SK-N-SH (cell line): ENCODE results near the gene SLAMF8. TPM values are rescaled to one million over a fixed set of nuclear protein-coding genes. Genes with fewer than 3 reads are reported as not detected.

ENCODE experiments used
- CTCF ChIA-PET: fragments of 300-600, 350-600 bp; formaldehyde crosslinking; extraction: SDS; loops from one replicate; lab custom pipeline; 2021; lab: Yijun Ruan, JAX
- POLR2A ChIA-PET: fragments of 350-600 bp; sonication (Branson Sonifier 250); formaldehyde crosslinking; extraction: SDS; loops from one replicate; lab custom pipeline; 2020; ENCODE audit warnings: antibody characterized with exemption, inconsistent platforms; lab: Yijun Ruan, JAX
- DNase-seq: peaks from one replicate; pipeline ENCODE4 v3.0.0; 2012
- H2AFZ ChIP-seq: fragments of 200-600 bp; sonication (generic); 2 replicates; pipeline ENCODE4 v1.8.1; 2016; ENCODE audit warnings: antibody characterized with exemption, mild to moderate bottlenecking, low read depth
- H3F3A ChIP-seq: fragments of 200-600 bp; sonication (generic); replicated peaks from 2 replicates; pipeline ENCODE3; 2016; ENCODE audit warnings: antibody characterized with exemption, mild to moderate bottlenecking; ENCODE audit not compliant: insufficient read depth
- H3K27ac ChIP-seq, 2 experiments: fragments of 200-500 bp in 1 of 2; fragments of 200-600 bp in 1 of 2; sonication (Bioruptor generic) in 1 of 2; sonication (generic), shearing (Covaris generic) in 1 of 2; 2 replicates each; pipeline versions ENCODE4 v1.5.1 to v1.6.1; 2014 to 2016; ENCODE audit warnings: low read depth in 2 of 2, inconsistent platforms in 1 of 2, low read length in 1 of 2, mild to moderate bottlenecking in 1 of 2, mixed read lengths in 1 of 2
- H3K27me3 ChIP-seq: fragments of 200-600 bp; sonication (generic), shearing (Covaris generic); 2 replicates; pipeline ENCODE4 v1.6.1; 2016; ENCODE audit warnings: mixed run types; ENCODE audit not compliant: insufficient read depth
- H3K36me3 ChIP-seq, 2 experiments: fragments of 200-500 bp in 1 of 2; fragments of 200-600 bp in 1 of 2; sonication (Bioruptor generic) in 1 of 2; sonication (generic) in 1 of 2; replicated peaks in 1 of 2; 2 replicates each; pipeline versions ENCODE3 to v1.5.1; 2014 to 2016; ENCODE audit warnings: low read length in 1 of 2, mild to moderate bottlenecking in 1 of 2; ENCODE audit not compliant: insufficient read depth in 2 of 2, control insufficient read depth in 1 of 2
- H3K4me1 ChIP-seq, 2 experiments: fragments of 200-500 bp in 1 of 2; fragments of 200-600 bp in 1 of 2; sonication (Bioruptor generic) in 1 of 2; sonication (generic), shearing (Covaris generic) in 1 of 2; 2 replicates each; pipeline versions ENCODE4 v1.5.1 to v1.6.1; 2014 to 2016; ENCODE audit warnings: low read depth in 1 of 2, low read length in 1 of 2, mixed run types in 1 of 2; ENCODE audit not compliant: insufficient read depth in 2 of 2, control insufficient read depth in 1 of 2
- H3K4me2 ChIP-seq: fragments of 200-600 bp; sonication (generic), shearing (Covaris generic); 2 replicates; pipeline ENCODE4 v1.6.1; 2017; ENCODE audit warnings: mixed run types
- H3K4me3 ChIP-seq, 2 experiments: fragments of 200-500 bp in 1 of 2; fragments of 200-600 bp in 1 of 2; sonication (Bioruptor generic) in 1 of 2; sonication (generic), shearing (Covaris generic) in 1 of 2; 2 replicates each; pipeline versions ENCODE4 v1.5.1 to v1.8.1; 2014 to 2016; ENCODE audit warnings: low read depth in 2 of 2, inconsistent platforms in 1 of 2, low read length in 1 of 2, mild to moderate bottlenecking in 1 of 2, mixed read lengths in 1 of 2, moderate library complexity in 1 of 2
- H3K79me2 ChIP-seq: fragments of 200-600 bp; sonication (generic); 2 replicates; pipeline ENCODE4 v1.8.1; 2017; ENCODE audit warnings: mild to moderate bottlenecking; ENCODE audit not compliant: insufficient read depth
- H3K9ac ChIP-seq: fragments of 200-600 bp; sonication (generic); 2 replicates; pipeline ENCODE4 v1.6.1; 2017; ENCODE audit warnings: mixed run types
- H3K9me2 ChIP-seq: fragments of 200-600 bp; sonication (generic); 2 replicates; pipeline ENCODE4 v1.6.1; 2017; ENCODE audit warnings: mixed run types
- H3K9me3 ChIP-seq: fragments of 200-600 bp; sonication (generic); 2 replicates; pipeline ENCODE4 v1.6.1; 2017; ENCODE audit warnings: mixed run types, mild to moderate bottlenecking, moderate library complexity
- H4K20me1 ChIP-seq: fragments of 200-600 bp; sonication (generic); 2 replicates; pipeline ENCODE4 v1.6.1; 2017; ENCODE audit warnings: mild to moderate bottlenecking, mixed run types; ENCODE audit not compliant: insufficient read depth
- ELF1 ChIP-seq: IDR thresholded peaks from 2 replicates; pipeline ENCODE4 v1.4.0; 2012
- EP300 ChIP-seq, 2 experiments: IDR thresholded peaks; 2 replicates each; pipeline versions ENCODE4 v1.4.0 to v1.6.1; 2012; ENCODE audit warnings: borderline replicate concordance in 1 of 2, low read depth in 1 of 2, low read length in 1 of 2
- EZH2phosphoT487 ChIP-seq: fragments of 200-600 bp; sonication (generic); IDR thresholded peaks from 2 replicates; pipeline ENCODE4 v1.6.1; 2017; ENCODE audit warnings: low read depth, mixed run types, mild to moderate bottlenecking, antibody characterized with exemption, moderate library complexity, borderline replicate concordance
- FOSL2 ChIP-seq: IDR thresholded peaks from 2 replicates; pipeline ENCODE4 v1.4.0; 2012; ENCODE audit warnings: low read depth, mild to moderate bottlenecking, moderate library complexity, borderline replicate concordance
- FOXJ3 ChIP-seq: sonication (generic); formaldehyde crosslinking; IDR thresholded peaks from 2 replicates; pipeline ENCODE4 v1.5.1; 2020; ENCODE audit warnings: mild to moderate bottlenecking, missing genetic modification reagents
- FOXM1 ChIP-seq: IDR thresholded peaks from 2 replicates; pipeline ENCODE4 v1.4.0; 2012; ENCODE audit warnings: low read depth, mild to moderate bottlenecking
- IRF3 ChIP-seq: fragments of 150-350 bp; IDR thresholded peaks from 2 replicates; pipeline ENCODE4 v1.6.1; 2016; ENCODE audit warnings: mild to moderate bottlenecking, low read depth, low read length
- MXI1 ChIP-seq: IDR thresholded peaks from 2 replicates; pipeline ENCODE4 v1.6.1; 2012; ENCODE audit warnings: mild to moderate bottlenecking, low read depth, low read length, improper control_type of control experiment
- NRF1 ChIP-seq: IDR thresholded peaks from 2 replicates; pipeline ENCODE4 v1.6.1; 2012; ENCODE audit warnings: low read depth, mild to moderate bottlenecking, low read length
- PBX3 ChIP-seq: IDR thresholded peaks from 2 replicates; pipeline ENCODE4; 2012
- RAD21 ChIP-seq: IDR thresholded peaks from 2 replicates; pipeline ENCODE4 v1.6.1; 2012; ENCODE audit warnings: mild to moderate bottlenecking, low read length
- RCOR1 ChIP-seq: fragments of 150-350 bp; IDR thresholded peaks from 2 replicates; pipeline ENCODE4 v1.6.1; 2017; ENCODE audit warnings: antibody characterized with exemption, low read length
- RFX5 ChIP-seq: IDR thresholded peaks from 2 replicates; pipeline ENCODE4 v1.6.1; 2012; ENCODE audit warnings: mild to moderate bottlenecking, improper control_type of control experiment, low read length
- SIN3A ChIP-seq: IDR thresholded peaks from 2 replicates; pipeline ENCODE4 v1.6.1; 2012; ENCODE audit warnings: low read depth, mild to moderate bottlenecking, low read length, moderate library complexity, borderline replicate concordance
- TAF1 ChIP-seq: IDR thresholded peaks from 2 replicates; pipeline ENCODE4 v1.6.1; 2012; ENCODE audit warnings: low read depth, mild to moderate bottlenecking, low read length, moderate library complexity, borderline replicate concordance
- TEAD4 ChIP-seq: IDR thresholded peaks from 2 replicates; pipeline ENCODE4 v1.4.0; 2012; ENCODE audit warnings: mild to moderate bottlenecking, borderline replicate concordance; ENCODE audit not compliant: insufficient read depth
- USF2 ChIP-seq: fragments of 150-350 bp; IDR thresholded peaks from 2 replicates; pipeline ENCODE4 v1.6.1; 2017; ENCODE audit warnings: antibody characterized with exemption, low read length, low read depth, borderline replicate concordance
- YY1 ChIP-seq: IDR thresholded peaks from 2 replicates; pipeline ENCODE4 v1.4.0; 2012; ENCODE audit warnings: low read depth, mild to moderate bottlenecking
- WGBS: methylation state at CpG from one replicate; pipeline ENCODE4 v1.1.6; 2017; ENCODE audit warnings: low lambda C conversion rate; 5-methylcytosine and 5-hydroxymethylcytosine counted together
- polyA plus RNA-seq, 3 experiments: library from polyadenylated mRNA; depleted of rRNA; stranded (reverse); fragments of >200 nt; gene quantifications; 2 replicates each; pipeline ENCODE4 v1.2.3, GENCODE V29; 2012

SLAMF8 gene
- polyA plus RNA-seq, 1 of the 3 experiments (the other 2 are of a cell fraction), result not detected

GRCh38 chr1:159854693-159855192 is 28.1 kb downstream of the SLAMF8 start (continued):
- TF ChIP-seq PBX3 (no peak), ELF1 (no peak), TEAD4 (no peak), FOSL2 (no peak), NRF1 (no peak)
- TF ChIP-seq, all 33 proteins: peak for 0

GRCh38 chr1:159855709-159856108 is 29.0 kb downstream of the SLAMF8 start:
- H3K9me2 ChIP-seq, result no peaks in the 10 kb centered on the region
- no peaks in the 10 kb centered on the region for H3K27me3 ChIP-seq
- H3K36me3 ChIP-seq, result no peaks in the 10 kb centered on the region
- H3K9ac ChIP-seq, result no peak overlapping the region
- peaks cover 14% of the 10 kb centered on the region for H3F3A ChIP-seq
- CTCF ChIA-PET, result no interaction called here
- no peaks in the 10 kb centered on the region for H3K79me2 ChIP-seq
- H3K27ac ChIP-seq, result no peak overlapping the region
- H3K9me3 ChIP-seq, result no peaks in the 10 kb centered on the region
- TF ChIP-seq RAD21 (no peak), ELF1 (no peak), RCOR1 (no peak), FOXM1 (no peak), SIN3A (no peak), USF2 (no peak), EP300 (IDR thresholded peaks at IDR 0.05; ENCODE audit: borderline replicate concordance in 1 of 2, low read depth in 1 of 2, low read length in 1 of 2) (no peak), RFX5 (no peak), TAF1 (no peak), YY1 (no peak), IRF3 (no peak), MXI1 (no peak), FOXJ3 (CRISPR knock-in tag) (no peak), EZH2phosphoT487 (no peak), FOSL2 (no peak)
- no peak overlapping the region for H3K4me2 ChIP-seq
- no peak overlapping the region for H2AFZ ChIP-seq
- no peaks in the 10 kb centered on the region for H4K20me1 ChIP-seq
- WGBS, result 97% methylated on average over 20 of the region's 34 CpGs
- peaks cover 10 to 15% of the 10 kb centered on the region in 2 experiments; a peak in 2 of 4 replicates for H3K4me1 ChIP-seq
- DNase-seq, result no peak
- H3K4me3 ChIP-seq, result no peak overlapping the region
- POLR2A ChIA-PET, result no interaction called here
